GM23248 (cell line): ENCODE data around the gene ZNF860.

Experiments
- EZH2 ChIP-seq: fragments of 200-600 bp; sonication (generic); IDR thresholded peaks from 2 replicates; pipeline ENCODE4 v1.6.1; 2018; ENCODE audit warnings: antibody characterized with exemption, mild to moderate bottlenecking; ENCODE audit not compliant: insufficient read depth, poor library complexity, severe bottlenecking
- EZH2phosphoT487 ChIP-seq: fragments of 200-600 bp; sonication (generic); IDR thresholded peaks from 2 replicates; pipeline ENCODE4 v1.6.1; 2018; ENCODE audit warnings: antibody characterized with exemption, moderate library complexity, mild to moderate bottlenecking, low read depth; ENCODE audit not compliant: insufficient read depth

- no peak for TF ChIP-seq EZH2phosphoT487
- TF ChIP-seq EZH2, result no peak
Measured at GRCh38 chr3:31999907-32000439, 18.4 kb downstream of the ZNF860 start.
